ENCODE measurements around the gene SYTL4. TPM values are rescaled to one million over a fixed set of nuclear protein-coding genes. Genes with fewer than 3 reads are reported as not detected.

Gene SYTL4
- total RNA-seq, 1 experiment from 2014 or later: 0.13 TPM

GRCh38 chrX:100652266-100652665, 79.7 kb downstream of the SYTL4 start:
- no peak overlapping the region for H3K9ac ChIP-seq (ENCODE audit: extremely low read depth, insufficient read length, low read length)
- Mint-ChIP-seq H3K4me3 (no peak overlapping the region), H3K36me3 (ENCODE audit: insufficient read depth in 1 of 3, low read depth in 3 of 3) (no peaks in the 10 kb centered on the region; a peak in 1 of 7 replicates), H3K27me3 (ENCODE audit: low read depth) (peaks cover 4% of the 10 kb centered on the region), H3K9me3 (peaks cover 5 to 74% of the 10 kb centered on the region in 2 experiments), H3K4me1 (peaks cover 16 to 20% of the 10 kb centered on the region in 2 experiments), H3K27ac (no peak overlapping the region; a peak in 1 of 7 replicates)
- H4K8ac ChIP-seq (replicated peaks; ENCODE audit: insufficient read length, low read depth, low read length): no peak overlapping the region
- H2AK5ac ChIP-seq (ENCODE audit: insufficient read length, low read length): no peak overlapping the region
- H3K79me2 ChIP-seq (ENCODE audit: insufficient read depth, low read length): no peaks in the 10 kb centered on the region
- no peak overlapping the region for H3K4ac ChIP-seq (ENCODE audit: low read depth, low read length)
- H2BK5ac ChIP-seq (ENCODE audit: insufficient read length, low read length): no peak overlapping the region
- H2BK15ac ChIP-seq (ENCODE audit: low read depth, low read length): no peak overlapping the region
- no peaks in the 10 kb centered on the region for H4K20me1 ChIP-seq (ENCODE audit: control insufficient read depth, insufficient read depth, insufficient read length)
- H3K18ac ChIP-seq (ENCODE audit: insufficient read length, low read depth, low read length): no peak overlapping the region
- no peak for TF ChIP-seq CTCF (conservative IDR thresholded peaks at IDR 0.05)
- no peak overlapping the region for H3K14ac ChIP-seq (ENCODE audit: insufficient read depth, low read length)
- no peak overlapping the region for H4K5ac ChIP-seq (ENCODE audit: insufficient read length, low read depth, low read length)
- no peak overlapping the region for H3T11ph ChIP-seq (ENCODE audit: low read length)
- no peak overlapping the region for H3K23ac ChIP-seq (ENCODE audit: insufficient read length, low read depth, low read length)
- no peak overlapping the region for H2BK120ac ChIP-seq (ENCODE audit: low read depth, low read length, poor library complexity, severe bottlenecking)
- no peaks in the 10 kb centered on the region for H3K23me2 ChIP-seq (ENCODE audit: insufficient read length, low read depth, low read length, poor library complexity, severe bottlenecking)
- no peak overlapping the region for H3K56ac ChIP-seq (ENCODE audit: insufficient read length, low read depth, low read length)
- DNase-seq: no peak
- H4K91ac ChIP-seq (ENCODE audit: insufficient read length, low read depth, low read length): no peak overlapping the region
- peaks cover 3% of the 10 kb centered on the region; the same call in 1 of the 2 replicates for H3K4me1 ChIP-seq (ENCODE audit: insufficient read depth, low read length)
- H3K27ac ChIP-seq (ENCODE audit: insufficient read length, low read depth, low read length): no peak overlapping the region
- no peaks in the 10 kb centered on the region for H3K27me3 ChIP-seq (ENCODE audit: insufficient read depth, low read length)
- no CpG with 5 or more reads among the region's 2 CpGs for WGBS (ENCODE audit: extremely low coverage, insufficient read length, low lambda C conversion rate)
- no peaks in the 10 kb centered on the region for H3K9me3 ChIP-seq (ENCODE audit: control insufficient read depth, low read depth, low read length)
- no peak overlapping the region for H2BK12ac ChIP-seq (ENCODE audit: insufficient read length, low read depth, low read length)
- H3K4me2 ChIP-seq (ENCODE audit: insufficient read depth, insufficient read length, low read length): no peak overlapping the region
- no peak overlapping the region for H2AFZ ChIP-seq (ENCODE audit: low read length)
- H2BK20ac ChIP-seq (ENCODE audit: low read depth, low read length, poor library complexity, severe bottlenecking): no peak overlapping the region
- H3K79me1 ChIP-seq (ENCODE audit: insufficient read depth, low read depth, low read length, poor library complexity, severe bottlenecking): no peaks in the 10 kb centered on the region

All from H9 (cell line).